ENCODE measurements around the gene TES.

The TES gene

GRCh38 chr7:116236020-116236630, 25.8 kb downstream of the TES start:
- Histone ChIP-seq H3K23ac (ENCODE audit: low read length) (no peak overlapping the region), H2BK120ac (ENCODE audit: low read depth, low read length) (no peak overlapping the region), H3K27me3 (ENCODE audit: insufficient read depth, low read length, poor library complexity) (no peaks in the 10 kb centered on the region), H2BK15ac (replicated peaks; ENCODE audit: low read depth) (no peak overlapping the region), H2BK5ac (ENCODE audit: low read length) (no peak overlapping the region), H3K27ac (ENCODE audit: low read depth, low read length) (no peak overlapping the region), H3K4me1 (ENCODE audit: control insufficient read depth, low read depth, low read length) (no peaks in the 10 kb centered on the region), H3K79me1 (ENCODE audit: low read length) (peaks cover 9% of the 10 kb centered on the region), H3K9ac (ENCODE audit: low read length) (no peak overlapping the region), H3K4ac (ENCODE audit: low read depth, low read length) (no peak overlapping the region), H4K8ac (ENCODE audit: low read depth, low read length) (no peak overlapping the region), H4K5ac (ENCODE audit: low read length) (no peak overlapping the region), H3K56ac (ENCODE audit: low read length) (no peak overlapping the region), H3K18ac (ENCODE audit: low read length) (no peak overlapping the region), H3K4me3 (ENCODE audit: low read length) (no peak overlapping the region), H3K4me2 (ENCODE audit: low read length) (no peak overlapping the region), H2AK5ac (ENCODE audit: low read length) (no peak overlapping the region), H3K36me3 (ENCODE audit: control insufficient read depth, insufficient read depth, low read length) (no peaks in the 10 kb centered on the region), H3K79me2 (ENCODE audit: control insufficient read depth, insufficient read depth, low read length) (peaks cover 15% of the 10 kb centered on the region)
- WGBS (ENCODE audit: extremely low coverage, insufficient coverage, low lambda C conversion rate) = no CpG with 5 or more reads among the region's 2 CpGs
- peak; percentile 38 for DNase-seq

- WGBS (ENCODE audit: extremely low coverage, insufficient coverage, low lambda C conversion rate) = no CpG with 5 or more reads among the region's 3 CpGs
Measured at GRCh38 chr7:116239020-116239419, 28.7 kb downstream of the TES start.

GRCh38 chr7:116239434-116239833, 29.1 kb downstream of the TES start:
- WGBS (ENCODE audit: extremely low coverage, insufficient coverage, low lambda C conversion rate) = no CpG with 5 or more reads among the region's 2 CpGs
- no peak overlapping the region for H2BK5ac ChIP-seq (ENCODE audit: low read length)
- no peak overlapping the region for H2AK5ac ChIP-seq (ENCODE audit: low read length)
- no peak overlapping the region for H2BK15ac ChIP-seq (replicated peaks; ENCODE audit: low read depth)
- H3K79me2 ChIP-seq (ENCODE audit: control insufficient read depth, insufficient read depth, low read length) = peaks cover 1% of the 10 kb centered on the region
- no peak overlapping the region for H2BK120ac ChIP-seq (ENCODE audit: low read depth, low read length)
- no peak overlapping the region for H3K18ac ChIP-seq (ENCODE audit: low read length)
- H4K8ac ChIP-seq (ENCODE audit: low read depth, low read length) = no peak overlapping the region
- H3K56ac ChIP-seq (ENCODE audit: low read length) = no peak overlapping the region
- H4K5ac ChIP-seq (ENCODE audit: low read length) = no peak overlapping the region
- no peaks in the 10 kb centered on the region for H3K27me3 ChIP-seq (ENCODE audit: insufficient read depth, low read length, poor library complexity)
- H3K4me1 ChIP-seq (ENCODE audit: control insufficient read depth, low read depth, low read length) = no peaks in the 10 kb centered on the region
- no peaks in the 10 kb centered on the region for H3K36me3 ChIP-seq (ENCODE audit: control insufficient read depth, insufficient read depth, low read length)
- H3K79me1 ChIP-seq (ENCODE audit: low read length) = peaks cover 2% of the 10 kb centered on the region
- H3K4me2 ChIP-seq (ENCODE audit: low read length) = no peak overlapping the region
- DNase-seq = no peak
- H3K9ac ChIP-seq (ENCODE audit: low read length) = no peak overlapping the region
- no peak overlapping the region for H3K23ac ChIP-seq (ENCODE audit: low read length)
- no peak overlapping the region for H3K4me3 ChIP-seq (ENCODE audit: low read length)
- no peak overlapping the region for H3K27ac ChIP-seq (ENCODE audit: low read depth, low read length)
- H3K4ac ChIP-seq (ENCODE audit: low read depth, low read length) = no peak overlapping the region

More at GRCh38 chr7:116239020-116239419, 28.7 kb downstream of the TES start:
- no peaks in the 10 kb centered on the region for H3K4me1 ChIP-seq (ENCODE audit: control insufficient read depth, low read depth, low read length)
- H3K27ac ChIP-seq (ENCODE audit: low read depth, low read length) = no peak overlapping the region
- H2BK5ac ChIP-seq (ENCODE audit: low read length) = no peak overlapping the region
- no peaks in the 10 kb centered on the region for H3K27me3 ChIP-seq (ENCODE audit: insufficient read depth, low read length, poor library complexity)
- no peak overlapping the region for H3K56ac ChIP-seq (ENCODE audit: low read length)
- no peak overlapping the region for H2BK15ac ChIP-seq (replicated peaks; ENCODE audit: low read depth)
- no peaks in the 10 kb centered on the region for H3K36me3 ChIP-seq (ENCODE audit: control insufficient read depth, insufficient read depth, low read length)
- no peak overlapping the region for H3K4me3 ChIP-seq (ENCODE audit: low read length)
- H3K79me1 ChIP-seq (ENCODE audit: low read length) = peaks cover 2% of the 10 kb centered on the region
- no peak overlapping the region for H4K8ac ChIP-seq (ENCODE audit: low read depth, low read length)
- H2AK5ac ChIP-seq (ENCODE audit: low read length) = no peak overlapping the region
- no peak overlapping the region for H4K5ac ChIP-seq (ENCODE audit: low read length)
- DNase-seq = no peak
- H3K18ac ChIP-seq (ENCODE audit: low read length) = no peak overlapping the region
- H3K9ac ChIP-seq (ENCODE audit: low read length) = no peak overlapping the region
- no peak overlapping the region for H3K4ac ChIP-seq (ENCODE audit: low read depth, low read length)
- peaks cover 1% of the 10 kb centered on the region for H3K79me2 ChIP-seq (ENCODE audit: control insufficient read depth, insufficient read depth, low read length)
- H3K23ac ChIP-seq (ENCODE audit: low read length) = no peak overlapping the region
- H2BK120ac ChIP-seq (ENCODE audit: low read depth, low read length) = no peak overlapping the region
- H3K4me2 ChIP-seq (ENCODE audit: low read length) = no peak overlapping the region

- Histone ChIP-seq H3K23ac (ENCODE audit: low read length) (no peak overlapping the region), H3K4me1 (ENCODE audit: control insufficient read depth, low read depth, low read length) (no peaks in the 10 kb centered on the region), H2BK120ac (ENCODE audit: low read depth, low read length) (no peak overlapping the region), H3K56ac (ENCODE audit: low read length) (no peak overlapping the region), H4K5ac (ENCODE audit: low read length) (no peak overlapping the region), H3K4ac (ENCODE audit: low read depth, low read length) (no peak overlapping the region), H3K4me2 (ENCODE audit: low read length) (no peak overlapping the region), H3K79me1 (ENCODE audit: low read length) (peaks cover 2% of the 10 kb centered on the region), H3K4me3 (ENCODE audit: low read length) (no peak overlapping the region), H3K18ac (ENCODE audit: low read length) (no peak overlapping the region), H3K36me3 (ENCODE audit: control insufficient read depth, insufficient read depth, low read length) (no peaks in the 10 kb centered on the region), H3K9ac (ENCODE audit: low read length) (no peak overlapping the region), H2BK15ac (replicated peaks; ENCODE audit: low read depth) (no peak overlapping the region), H3K79me2 (ENCODE audit: control insufficient read depth, insufficient read depth, low read length) (peaks cover 1% of the 10 kb centered on the region), H3K27me3 (ENCODE audit: insufficient read depth, low read length, poor library complexity) (no peaks in the 10 kb centered on the region), H2AK5ac (ENCODE audit: low read length) (no peak overlapping the region), H3K27ac (ENCODE audit: low read depth, low read length) (no peak overlapping the region), H2BK5ac (ENCODE audit: low read length) (no peak overlapping the region), H4K8ac (ENCODE audit: low read depth, low read length) (no peak overlapping the region)
- WGBS (ENCODE audit: extremely low coverage, insufficient coverage, low lambda C conversion rate) = no CpG with 5 or more reads among the region's 4 CpGs
- DNase-seq = no peak
Measured at GRCh38 chr7:116240024-116240668, 29.8 kb downstream of the TES start.

- Histone ChIP-seq H3K56ac (ENCODE audit: low read length) (no peak overlapping the region), H3K4ac (ENCODE audit: low read depth, low read length) (no peak overlapping the region), H3K4me3 (ENCODE audit: low read length) (no peak overlapping the region), H2BK5ac (ENCODE audit: low read length) (no peak overlapping the region), H2BK120ac (ENCODE audit: low read depth, low read length) (no peak overlapping the region), H4K8ac (ENCODE audit: low read depth, low read length) (no peak overlapping the region), H3K4me2 (ENCODE audit: low read length) (no peak overlapping the region), H3K18ac (ENCODE audit: low read length) (no peak overlapping the region), H3K4me1 (ENCODE audit: control insufficient read depth, low read depth, low read length) (no peaks in the 10 kb centered on the region), H3K27ac (ENCODE audit: low read depth, low read length) (no peak overlapping the region), H4K5ac (ENCODE audit: low read length) (no peak overlapping the region), H3K23ac (ENCODE audit: low read length) (no peak overlapping the region), H3K27me3 (ENCODE audit: insufficient read depth, low read length, poor library complexity) (no peaks in the 10 kb centered on the region), H3K79me2 (ENCODE audit: control insufficient read depth, insufficient read depth, low read length) (peaks cover 1% of the 10 kb centered on the region), H3K79me1 (ENCODE audit: low read length) (peaks cover 2% of the 10 kb centered on the region), H3K9ac (ENCODE audit: low read length) (no peak overlapping the region), H3K36me3 (ENCODE audit: control insufficient read depth, insufficient read depth, low read length) (no peaks in the 10 kb centered on the region), H2AK5ac (ENCODE audit: low read length) (no peak overlapping the region), H2BK15ac (replicated peaks; ENCODE audit: low read depth) (no peak overlapping the region)
- DNase-seq = no peak
Measured at GRCh38 chr7:116241291-116241690, 31.0 kb downstream of the TES start.

GRCh38 chr7:116242178-116242577, 31.8 kb downstream of the TES start:
- Histone ChIP-seq H2BK5ac (ENCODE audit: low read length) (no peak overlapping the region), H4K8ac (ENCODE audit: low read depth, low read length) (no peak overlapping the region), H3K18ac (ENCODE audit: low read length) (no peak overlapping the region), H4K5ac (ENCODE audit: low read length) (no peak overlapping the region), H3K4me2 (ENCODE audit: low read length) (no peak overlapping the region), H3K79me1 (ENCODE audit: low read length) (peaks cover 1% of the 10 kb centered on the region), H2BK120ac (ENCODE audit: low read depth, low read length) (no peak overlapping the region), H3K36me3 (ENCODE audit: control insufficient read depth, insufficient read depth, low read length) (no peaks in the 10 kb centered on the region), H3K56ac (ENCODE audit: low read length) (no peak overlapping the region), H2AK5ac (ENCODE audit: low read length) (no peak overlapping the region), H3K9ac (ENCODE audit: low read length) (no peak overlapping the region), H2BK15ac (replicated peaks; ENCODE audit: low read depth) (no peak overlapping the region), H3K4me1 (ENCODE audit: control insufficient read depth, low read depth, low read length) (no peaks in the 10 kb centered on the region), H3K27me3 (ENCODE audit: insufficient read depth, low read length, poor library complexity) (no peaks in the 10 kb centered on the region), H3K23ac (ENCODE audit: low read length) (no peak overlapping the region), H3K4ac (ENCODE audit: low read depth, low read length) (no peak overlapping the region), H3K4me3 (ENCODE audit: low read length) (no peak overlapping the region), H3K79me2 (ENCODE audit: control insufficient read depth, insufficient read depth, low read length) (peaks cover 1% of the 10 kb centered on the region), H3K27ac (ENCODE audit: low read depth, low read length) (no peak overlapping the region)
- no peak for DNase-seq
- WGBS (ENCODE audit: extremely low coverage, insufficient coverage, low lambda C conversion rate) = no CpG with 5 or more reads among the region's 1 CpG

All from mesendoderm (in vitro differentiated cells).